ENCODE data around the gene FGFR3.

DNA sequence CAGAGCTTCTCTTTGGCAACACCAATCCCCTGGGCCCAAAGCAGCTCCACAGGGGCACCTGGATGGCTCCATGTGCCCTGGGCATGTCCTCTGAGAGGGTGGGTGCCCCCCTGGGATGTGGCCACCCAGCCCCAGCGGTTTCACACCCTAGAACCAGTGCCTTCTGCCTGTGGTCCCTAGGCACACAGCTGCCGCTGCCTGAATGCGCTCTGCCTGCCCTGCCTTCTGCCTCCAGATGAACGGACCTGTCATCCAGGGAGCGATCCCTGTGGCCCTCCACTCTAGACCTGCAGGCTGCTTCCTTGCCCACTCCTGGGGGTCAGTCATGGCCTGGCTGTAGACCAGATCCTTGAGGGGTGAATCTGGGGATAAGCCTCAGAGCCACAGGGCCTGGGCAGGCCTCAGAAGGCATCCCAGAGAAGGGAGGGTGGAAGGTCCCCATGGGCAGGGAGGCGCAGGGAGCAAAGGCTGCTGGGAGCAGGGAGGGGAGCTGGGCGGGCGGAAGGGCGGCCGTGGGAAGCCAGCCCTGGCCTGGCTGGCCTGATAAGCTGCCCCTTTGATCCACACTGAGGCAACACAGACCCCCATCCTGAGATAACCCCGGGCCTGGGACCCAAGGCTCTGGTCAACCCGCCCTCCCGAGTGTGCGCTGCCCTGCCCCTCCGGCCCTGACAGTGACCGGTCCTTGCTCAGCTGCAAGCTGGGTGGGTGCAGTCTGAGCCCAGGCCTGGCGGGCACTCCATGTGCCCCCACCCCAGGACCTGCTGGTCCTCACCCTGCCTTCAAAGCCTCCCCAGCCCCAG, 8.1 kb upstream of the FGFR3 start:
- no peak for TF ChIP-seq POLR2A (IDR thresholded peaks at IDR 0.05; ENCODE audit: low read depth, low read length)
- TF ChIP-seq TAF1 (IDR thresholded peaks at IDR 0.05; ENCODE audit: low read depth, low read length) = no peak
